ENCODE measurements around the gene LYVE1. TPM values are rescaled to one million over a fixed set of nuclear protein-coding genes. Genes with fewer than 3 reads are reported as not detected.

The LYVE1 gene
- total RNA-seq, 1 experiment from 2014 or later = 0.31 TPM

GRCh38 chr11:10524471-10524870, 44.0 kb downstream of the LYVE1 start:
- no peaks in the 10 kb centered on the region for H3K27me3 ChIP-seq (ENCODE audit: control insufficient read depth, insufficient read depth, low read length)
- no peak overlapping the region for H3K27ac ChIP-seq (ENCODE audit: low read length)
- CTCF ChIA-PET = no interaction called here
- TSS peak; percentile 13 for BruUV-seq (replicated peaks)
- H3K9me3 ChIP-seq (ENCODE audit: control insufficient read depth, insufficient read depth, low read depth, low read length) = no peaks in the 10 kb centered on the region
- POLR2A ChIA-PET = no interaction called here
- TF ChIP-seq CTCF (IDR thresholded peaks at IDR 0.05) (no peak), SIN3A (IDR thresholded peaks at IDR 0.05; ENCODE audit: borderline replicate concordance, insufficient read depth, low read depth, low read length) (no peak), REST (IDR thresholded peaks at IDR 0.05; ENCODE audit: insufficient read depth in 1 of 2, low read depth in 2 of 2, low read length in 1 of 2) (no peak), POLR2AphosphoS5 (IDR thresholded peaks at IDR 0.05; ENCODE audit: low read depth, low read length) (no peak), TCF7L2 (IDR thresholded peaks at IDR 0.05; ENCODE audit: low read depth, low read length) (no peak)
- no peak for DNase-seq (ENCODE audit: low read depth, low spot score)
- ATAC-seq = no peak
- H3K36me3 ChIP-seq (ENCODE audit: control insufficient read depth, insufficient read depth, low read length) = peaks cover 3% of the 10 kb centered on the region; the same call in 1 of the 2 replicates
- intact Hi-C loops (cut with micrococcal nuclease; ENCODE audit: unreplicated experiment) (no loop called here), in situ Hi-C loops (cut with HindIII; ENCODE audit: low pct_unique_long_range_greater_than_20kb, low sequenced_read_pairs) (no loop called here)
- H3K4me3 ChIP-seq (ENCODE audit: low read depth in 2 of 2, low read length in 2 of 2) = no peak overlapping the region
- H3K4me1 ChIP-seq (ENCODE audit: control insufficient read depth, insufficient read depth, low read length) = no peaks in the 10 kb centered on the region

GRCh38 chr11:10522921-10523320, 45.5 kb downstream of the LYVE1 start:
- ATAC-seq (no peak), DNase-seq (ENCODE audit: low read depth, low spot score) (no peak)
- ChIA-PET CTCF (no interaction called here), POLR2A (no interaction called here)
- TF ChIP-seq REST (IDR thresholded peaks at IDR 0.05; ENCODE audit: insufficient read depth in 1 of 2, low read depth in 2 of 2, low read length in 1 of 2) = no peak
- no peak for TF ChIP-seq TCF7L2 (IDR thresholded peaks at IDR 0.05; ENCODE audit: low read depth, low read length)
- no peak for TF ChIP-seq CTCF (IDR thresholded peaks at IDR 0.05)
- TF ChIP-seq SIN3A (IDR thresholded peaks at IDR 0.05; ENCODE audit: borderline replicate concordance, insufficient read depth, low read depth, low read length) = no peak
- TF ChIP-seq POLR2AphosphoS5 (IDR thresholded peaks at IDR 0.05; ENCODE audit: low read depth, low read length) = no peak
- Histone ChIP-seq H3K27ac (ENCODE audit: low read length) (no peak overlapping the region), H3K36me3 (ENCODE audit: control insufficient read depth, insufficient read depth, low read length) (peaks cover 3% of the 10 kb centered on the region; the same call in 1 of the 2 replicates), H3K4me3 (ENCODE audit: low read depth in 2 of 2, low read length in 2 of 2) (no peak overlapping the region), H3K9me3 (ENCODE audit: control insufficient read depth, insufficient read depth, low read depth, low read length) (no peaks in the 10 kb centered on the region), H3K4me1 (ENCODE audit: control insufficient read depth, insufficient read depth, low read length) (no peaks in the 10 kb centered on the region), H3K27me3 (ENCODE audit: control insufficient read depth, insufficient read depth, low read length) (no peaks in the 10 kb centered on the region)
- intact Hi-C loops (cut with micrococcal nuclease; ENCODE audit: unreplicated experiment) (no loop called here), in situ Hi-C loops (cut with HindIII; ENCODE audit: low pct_unique_long_range_greater_than_20kb, low sequenced_read_pairs) (no loop called here)
- no TSS peak for BruUV-seq (replicated peaks)
